ENCODE results near the gene PPEF1.

Gene PPEF1

GRCh38 chrX:18707426-18708049, at the start of gene PPEF1:
PPEF1 (plus strand) TSS chrX:18707645; CDS start chrX:18707781, 136 bp downstream.
- DNase-seq (ENCODE audit: low read depth in 2 of 2), result no peak

GRCh38 chrX:18661273-18661672, 46.2 kb upstream of the PPEF1 start:
- no peak for DNase-seq (ENCODE audit: low read depth in 2 of 2)

GRCh38 chrX:18664947-18665346, 42.5 kb upstream of the PPEF1 start:
- no peak for DNase-seq (ENCODE audit: low read depth in 2 of 2)

- DNase-seq (ENCODE audit: low read depth in 2 of 2), result no peak
Measured at GRCh38 chrX:18666614-18667013, 40.8 kb upstream of the PPEF1 start.

GRCh38 chrX:18668071-18668835, 39.2 kb upstream of the PPEF1 start:
- DNase-seq (ENCODE audit: low read depth in 2 of 2), result no peak

- no peak for DNase-seq (ENCODE audit: low read depth in 2 of 2)
Measured at GRCh38 chrX:18672008-18672407, 35.4 kb upstream of the PPEF1 start, which contains the start of gene RS1. RS1 (minus strand) TSS chrX:18672108; CDS start chrX:18672068, 40 bp downstream.

- no peak for DNase-seq (ENCODE audit: low read depth in 2 of 2)
Measured at GRCh38 chrX:18674417-18674787, 33.0 kb upstream of the PPEF1 start.

GRCh38 chrX:18674788-18675735, 32.4 kb upstream of the PPEF1 start:
- peak; percentile 55 to 56 for DNase-seq (ENCODE audit: low read depth in 2 of 2)

- no peak for DNase-seq (ENCODE audit: low read depth in 2 of 2)
Measured at GRCh38 chrX:18676050-18676449, 31.4 kb upstream of the PPEF1 start.

GRCh38 chrX:18676470-18676869, 31.0 kb upstream of the PPEF1 start:
- no peak for DNase-seq (ENCODE audit: low read depth in 2 of 2)

GRCh38 chrX:18677161-18677869, 30.1 kb upstream of the PPEF1 start:
- no peak for DNase-seq (ENCODE audit: low read depth in 2 of 2)

GRCh38 chrX:18681996-18682395, 25.4 kb upstream of the PPEF1 start:
- DNase-seq (ENCODE audit: low read depth in 2 of 2), result no peak

- no peak for DNase-seq (ENCODE audit: low read depth in 2 of 2)
Measured at GRCh38 chrX:18682979-18683387, 24.5 kb upstream of the PPEF1 start.

- DNase-seq (ENCODE audit: low read depth in 2 of 2), result no peak
Measured at GRCh38 chrX:18687856-18688495, 19.5 kb upstream of the PPEF1 start.

GRCh38 chrX:18691431-18691830, 16.0 kb upstream of the PPEF1 start:
- no peak for DNase-seq (ENCODE audit: low read depth in 2 of 2)

GRCh38 chrX:18692541-18692940, 14.9 kb upstream of the PPEF1 start:
- DNase-seq (ENCODE audit: low read depth in 2 of 2), result no peak

- DNase-seq (ENCODE audit: low read depth in 2 of 2), result no peak
Measured at GRCh38 chrX:18696653-18697052, 10.8 kb upstream of the PPEF1 start.

GRCh38 chrX:18698737-18699650, 8.5 kb upstream of the PPEF1 start:
- DNase-seq (ENCODE audit: low read depth in 2 of 2), result no peak

GRCh38 chrX:18701621-18702361, 5.7 kb upstream of the PPEF1 start:
- no peak for DNase-seq (ENCODE audit: low read depth in 2 of 2)
